Left lung (tissue), 10 donors: ENCODE measurements around the gene PAQR7. TPM values are rescaled to one million over a fixed set of nuclear protein-coding genes. Genes with fewer than 3 reads are reported as not detected.

ENCODE experiments used
- ATAC-seq: fragments of 200-7000 bp; cut with Tn5 transposase; one replicate; pipeline ENCODE4 v1.9.1; 2020; ENCODE audit warnings: moderate library complexity
- DNase-seq, 4 donors: peaks; one replicate each; pipeline ENCODE4 v3.0.0-alpha.2; 2013 to 2020
- H3K27ac ChIP-seq, 2 donors: fragments of 200-600 bp; sonication (generic) in 1 of 2; one replicate each; pipeline versions ENCODE4 v1.5.0 to v1.8.0; 2020 to 2021
- H3K27me3 ChIP-seq, 2 donors: fragments of 200-600 bp; sonication (generic) in 1 of 2; one replicate each; pipeline versions ENCODE4 v1.5.0 to v1.8.0; 2020 to 2021
- H3K36me3 ChIP-seq, 2 donors: fragments of 200-600 bp; sonication (generic) in 1 of 2; one replicate each; pipeline versions ENCODE4 v1.5.0 to v1.8.0; 2020 to 2021
- H3K4me1 ChIP-seq, 2 donors: fragments of 200-600 bp; one replicate each; pipeline ENCODE4 v1.8.0; 2021
- H3K4me3 ChIP-seq, 2 donors: fragments of 200-600 bp; sonication (generic) in 1 of 2; one replicate each; pipeline versions ENCODE4 v1.5.0 to v1.8.0; 2020 to 2021; ENCODE audit warnings: mild to moderate bottlenecking in 1 of 2
- H3K9me3 ChIP-seq, 2 donors: fragments of 200-600 bp; sonication (generic) in 1 of 2; one replicate each; pipeline versions ENCODE4 v1.5.0 to v1.8.0; 2020 to 2021
- CTCF ChIP-seq, 2 donors: fragments of 200-600 bp; sonication (generic) in 1 of 2; IDR thresholded peaks; one replicate each; pipeline versions ENCODE4 v1.5.0 to v1.8.0; 2021; ENCODE audit warnings: antibody characterized with exemption in 2 of 2
- intact Hi-C, 2 donors: fragments of 100-400 bp; cut with DNase I; formaldehyde crosslinking; loops; one replicate each; pipeline versions ENCODE4 v1.11.2 to v1.14.2; 2022
- polyA plus RNA-seq, 6 donors: library from polyadenylated mRNA; unstranded; fragments of 120-200 nt; gene quantifications; one replicate each; pipeline ENCODE4 v1.2.1, GENCODE V29; 2013; ENCODE audit not compliant: insufficient read length in 6 of 6
- total RNA-seq, 2 donors: library from RNA; stranded (reverse); fragmentation: NEBNext Ultra II Directional; extraction: Animal tissue kit (Norgen Biotek cat#: 25700); gene quantifications; one replicate each; pipeline ENCODE4 v1.2.1, GENCODE V29; 2021
- donor health status: DM: no; HTN: yes; CAD: no.
- donor health status: DM: no; HTN: no; CAD: no.

PAQR7 gene
- total and polyA plus RNA-seq, 8 donors, result 11.3 to 20.2 (median 17.8) TPM

GRCh38 chr1:25820247-25821111, 55.0 kb downstream of the PAQR7 start:
- peak in 3 of 4 donors; percentile 53 to 86 (median 60) for DNase-seq

GRCh38 chr1:25819491-25820246, 55.8 kb downstream of the PAQR7 start, which contains the start of gene MTFR1L:
Gene MTFR1L, plus strand, starts transcription at chr1:25819954. Its CDS starts 3,151 bp downstream, at chr1:25823105.
- intact Hi-C loops, result no loop called here
- peak; percentile 94 for ATAC-seq
- TF ChIP-seq CTCF (IDR thresholded peaks at IDR 0.05), result no peak

More at GRCh38 chr1:25820247-25821111, 55.0 kb downstream of the PAQR7 start:
- intact Hi-C loops, result no loop called here
- ATAC-seq, result peak; percentile 51
- TF ChIP-seq CTCF (IDR thresholded peaks at IDR 0.05), result no peak
- H3K27ac ChIP-seq, result peak overlapping the region; percentile 89 to 90
- no peaks in the 10 kb centered on the region for H3K27me3 ChIP-seq
- no peaks in the 10 kb centered on the region for H3K9me3 ChIP-seq
- H3K36me3 ChIP-seq, result peaks cover 0 to 19% of the 10 kb centered on the region in 2 donors
- H3K4me3 ChIP-seq, result peak overlapping the region; percentile 89 to 94
- H3K4me1 ChIP-seq, result peaks cover 9 to 37% of the 10 kb centered on the region in 2 donors

GRCh38 chr1:25818569-25818968, 56.9 kb downstream of the PAQR7 start:
- intact Hi-C loops, result no loop called here
- peaks cover 0 to 30% of the 10 kb centered on the region in 2 donors for H3K36me3 ChIP-seq
- no peak for TF ChIP-seq CTCF (IDR thresholded peaks at IDR 0.05)
- peaks cover 9 to 37% of the 10 kb centered on the region in 2 donors for H3K4me1 ChIP-seq
- no peaks in the 10 kb centered on the region for H3K27me3 ChIP-seq
- H3K4me3 ChIP-seq, result peak overlapping the region; percentile 89 to 94
- H3K27ac ChIP-seq, result peak overlapping the region; percentile 48 to 90
- no peak for DNase-seq
- ATAC-seq, result no peak
- no peaks in the 10 kb centered on the region for H3K9me3 ChIP-seq

More at GRCh38 chr1:25819491-25820246, 55.8 kb downstream of the PAQR7 start, which contains the start of gene MTFR1L:
- Histone ChIP-seq H3K27me3 (no peaks in the 10 kb centered on the region), H3K4me3 (peak within 1 kb of the TSS; percentile 89 to 94), H3K4me1 (peaks cover 9 to 37% of the 10 kb centered on the region in 2 donors), H3K36me3 (peaks cover 0 to 27% of the 10 kb centered on the region in 2 donors), H3K27ac (peak within 1 kb of the TSS; percentile 89 to 90), H3K9me3 (no peaks in the 10 kb centered on the region)
- peak; percentile 86 to 98 (median 92) for DNase-seq

- Histone ChIP-seq H3K9me3 (no peaks in the 10 kb centered on the region), H3K27me3 (no peaks in the 10 kb centered on the region), H3K4me3 (no peak overlapping the region), H3K36me3 (peaks cover 0 to 34% of the 10 kb centered on the region in 2 donors), H3K4me1 (peaks cover 9 to 37% of the 10 kb centered on the region in 2 donors), H3K27ac (peak overlapping the region; percentile 18 to 90)
- DNase-seq, result peak in 2 of 4 donors; percentile 37 to 40
- TF ChIP-seq CTCF (IDR thresholded peaks at IDR 0.05), result peak in 1 of 2 donors; percentile 9
- peak; percentile 16 for ATAC-seq
- intact Hi-C loops, result no loop called here
Measured at GRCh38 chr1:25817840-25818501, 57.5 kb downstream of the PAQR7 start.
